Measurements from ENCODE around the gene GRIK4. TPM values are rescaled to one million over a fixed set of nuclear protein-coding genes. Genes with fewer than 3 reads are reported as not detected.

Gene GRIK4
- total RNA-seq, 1 donor from 2014 or later = under 0.01 TPM

DNA sequence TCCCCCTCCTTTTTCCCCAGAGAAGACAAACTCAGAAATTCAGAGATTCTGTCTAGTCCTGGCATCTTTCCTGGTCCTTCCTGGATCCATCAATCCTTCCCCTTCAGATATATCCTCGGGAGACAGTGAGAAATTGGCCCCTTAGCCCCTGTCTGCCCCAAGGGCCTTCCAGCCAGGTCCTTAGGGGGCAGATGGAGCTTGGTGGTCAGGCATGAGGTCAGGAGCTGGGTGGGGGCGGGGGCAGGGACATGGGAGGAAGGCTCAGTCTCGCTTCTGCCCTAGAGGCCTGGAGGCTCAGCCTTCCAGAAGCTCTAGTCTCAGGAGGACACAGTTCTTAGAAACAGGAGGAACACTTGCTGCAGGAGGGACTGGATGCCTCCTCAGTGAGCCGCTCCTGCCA lies 304.6 kb downstream of the GRIK4 start:
- DNase-seq = no peak

DNA sequence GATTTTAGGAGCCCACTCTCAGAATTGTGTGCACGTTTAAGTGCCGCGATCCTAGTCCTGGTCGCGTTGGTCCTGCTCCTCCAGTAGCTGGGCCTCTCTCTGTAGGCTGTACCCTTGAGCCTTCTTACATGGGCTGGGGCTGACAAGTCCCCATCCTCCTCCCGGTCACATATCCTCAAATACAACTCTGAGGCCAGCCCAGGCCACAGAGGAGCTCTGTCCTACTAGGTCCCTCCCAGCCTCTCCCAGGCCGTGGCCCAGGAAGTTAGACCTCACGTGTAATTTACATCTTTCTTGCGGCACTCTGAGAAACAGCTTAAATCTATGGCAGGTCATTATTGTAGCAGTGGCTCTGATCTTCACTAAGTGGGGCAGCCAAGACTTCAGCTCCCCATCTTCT lies 305.2 kb downstream of the GRIK4 start:
- no peak for DNase-seq

DNA sequence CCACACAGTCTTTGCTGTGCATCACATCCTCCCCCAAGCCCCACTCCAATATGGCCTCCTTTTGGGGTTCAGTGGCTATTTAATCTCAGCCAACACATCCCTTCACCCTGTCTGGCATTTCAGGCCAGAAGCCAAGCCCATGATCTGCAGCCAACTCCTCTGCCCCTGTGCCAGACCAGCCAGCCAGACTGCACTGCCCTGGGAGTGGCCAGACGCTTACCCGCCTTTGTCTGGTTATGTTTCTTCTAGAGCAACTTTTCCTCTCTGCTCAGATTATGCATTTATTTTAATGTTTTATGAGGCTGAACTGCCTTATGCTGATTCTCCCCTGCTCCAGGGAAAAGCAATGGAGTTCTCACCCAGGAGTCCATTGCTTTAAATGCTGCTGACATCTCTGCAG lies 305.6 kb downstream of the GRIK4 start:
- no peak for DNase-seq

DNA sequence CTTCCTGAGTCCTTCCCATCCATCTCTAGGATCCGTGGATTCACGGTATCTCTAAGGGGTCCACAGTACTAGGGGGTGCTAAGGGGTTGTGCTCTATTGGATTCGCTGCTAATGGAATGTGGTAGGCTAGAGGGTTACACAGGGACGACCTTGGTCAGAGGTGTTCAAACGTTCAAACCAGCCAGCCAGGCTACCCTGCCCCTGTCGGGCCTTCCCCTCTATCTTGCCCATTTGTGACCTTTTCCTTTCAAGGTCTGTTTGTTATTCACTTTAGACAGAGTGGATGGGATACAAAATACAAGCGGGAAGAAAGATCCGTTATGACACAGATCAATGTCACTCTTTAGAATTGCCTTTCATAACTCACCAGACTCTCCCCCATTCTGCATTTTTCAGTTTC lies 306.5 kb downstream of the GRIK4 start:
- DNase-seq = no peak

DNA sequence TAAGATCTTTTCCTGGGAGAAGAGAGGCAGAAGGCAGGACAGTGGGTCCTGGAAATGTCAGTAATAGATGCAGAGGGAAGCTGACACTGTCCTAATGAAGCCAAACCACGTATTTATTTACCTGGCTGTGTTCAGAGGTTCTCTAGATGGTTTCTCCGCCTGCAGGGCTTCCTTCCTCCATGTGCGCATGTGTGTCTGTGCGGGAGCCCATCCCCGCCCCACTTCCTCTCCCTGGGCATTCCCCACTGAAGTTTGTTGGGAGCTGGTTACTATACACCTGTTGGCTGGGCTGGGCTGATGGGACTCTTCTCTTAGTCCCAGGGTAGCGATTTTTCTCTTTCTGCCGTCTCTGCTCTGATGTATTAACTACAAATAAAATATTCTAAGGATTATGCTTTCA lies 307.5 kb downstream of the GRIK4 start:
- no peak for DNase-seq

DNA sequence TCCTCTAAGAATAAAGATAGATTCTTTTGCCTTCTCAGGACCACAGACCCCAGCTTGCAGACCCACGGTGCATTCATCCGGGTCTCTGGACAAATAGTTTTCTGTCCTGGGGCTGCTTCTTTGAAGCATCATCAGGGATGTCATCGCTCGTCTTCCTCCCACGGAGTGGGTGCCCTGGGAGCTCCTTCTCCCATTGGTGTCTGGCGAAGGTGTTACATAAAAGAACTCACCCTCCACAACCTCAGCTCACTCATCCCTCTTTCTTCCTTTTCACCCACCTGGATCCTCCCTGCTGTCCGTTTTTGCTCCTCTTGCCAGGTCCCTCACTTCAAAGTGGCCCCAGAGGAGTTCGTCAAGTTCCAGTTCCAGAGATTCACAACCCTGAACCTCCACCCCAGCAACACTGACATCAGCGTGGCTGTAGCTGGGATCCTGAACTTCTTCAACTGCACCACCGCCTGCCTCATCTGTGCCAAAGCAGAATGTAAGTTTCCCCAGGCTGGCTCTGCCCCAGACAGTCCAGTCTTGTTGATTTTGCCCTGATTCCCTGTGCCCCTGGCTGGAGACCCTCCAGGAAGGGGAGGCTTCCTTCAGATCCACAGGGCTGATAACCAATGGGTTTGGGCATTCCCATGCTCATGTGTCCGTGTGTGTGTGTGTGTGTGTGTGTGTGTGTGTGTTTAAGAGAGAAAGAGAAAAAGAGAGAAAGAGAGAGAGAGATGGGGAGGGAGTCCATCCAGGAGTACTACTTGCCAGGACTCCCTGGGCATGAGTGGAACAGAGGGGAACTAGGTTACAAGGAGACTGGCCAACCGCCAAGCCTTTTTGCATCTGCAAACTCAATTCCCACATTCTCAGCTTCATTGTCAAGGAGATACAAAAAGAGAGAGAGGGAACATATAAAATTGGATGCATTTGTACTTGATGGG lies 308.2 kb downstream of the GRIK4 start:
- DNase-seq = no peak

DNA sequence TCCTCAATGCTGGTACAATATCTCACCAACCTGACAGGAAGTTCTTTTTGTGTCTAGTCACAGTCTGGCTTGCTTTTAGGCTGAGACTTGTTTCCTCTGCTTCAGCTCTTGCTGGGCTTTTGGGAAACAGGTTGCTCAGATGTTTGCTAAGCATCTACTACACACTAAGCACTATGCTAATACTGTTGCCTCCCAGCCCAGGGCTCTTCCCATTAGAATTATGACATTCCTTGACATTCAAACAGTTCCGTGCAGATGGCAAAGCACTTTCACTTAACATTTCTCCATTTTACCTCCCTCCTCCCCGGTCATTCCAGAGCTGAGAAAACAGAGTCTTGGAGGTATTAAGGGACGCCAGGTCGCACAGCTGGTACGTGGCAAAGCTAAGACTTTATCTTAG lies 311.6 kb downstream of the GRIK4 start:
- no peak for DNase-seq

DNA sequence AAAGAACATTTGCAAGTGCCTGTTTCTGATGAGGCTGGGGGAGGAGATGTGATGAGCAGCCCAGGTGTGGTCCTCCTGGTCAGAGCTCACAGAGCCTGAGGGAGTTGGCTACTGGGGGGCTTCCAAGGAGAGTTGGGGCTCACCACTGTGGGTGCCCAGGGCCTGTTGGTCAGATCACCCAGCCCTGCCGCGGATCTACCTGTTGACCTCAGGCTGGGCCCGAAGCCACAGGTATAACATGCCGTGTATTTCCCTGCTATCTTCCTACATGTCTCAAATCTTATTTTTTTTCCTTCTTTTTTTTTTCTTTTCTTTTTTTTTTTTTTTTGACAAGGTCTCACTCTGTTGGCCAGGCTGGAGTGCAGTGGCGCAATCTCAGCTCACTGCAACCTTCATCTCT lies 312.7 kb downstream of the GRIK4 start:
- DNase-seq = no peak

DNA sequence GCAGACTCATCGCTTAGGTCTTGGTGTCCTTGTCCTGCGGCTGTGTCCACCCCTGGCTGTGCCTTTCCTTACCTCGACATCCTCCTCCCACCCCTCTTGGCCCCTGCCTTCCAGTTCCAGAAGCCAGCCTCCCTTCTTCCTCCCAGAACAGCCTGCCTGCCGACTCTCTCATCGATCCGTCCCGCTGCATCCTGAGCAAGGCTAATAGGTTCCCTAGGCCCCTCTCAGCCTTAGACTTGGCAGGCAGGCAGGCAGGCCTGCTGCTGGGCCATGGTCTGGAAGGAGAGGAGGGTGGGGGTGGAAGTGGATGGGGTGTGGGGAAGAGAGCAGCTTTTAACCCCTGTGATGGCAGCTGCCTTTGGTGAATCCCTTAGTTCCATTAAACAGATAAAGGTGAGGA lies 315.6 kb downstream of the GRIK4 start:
- no peak for DNase-seq

DNA sequence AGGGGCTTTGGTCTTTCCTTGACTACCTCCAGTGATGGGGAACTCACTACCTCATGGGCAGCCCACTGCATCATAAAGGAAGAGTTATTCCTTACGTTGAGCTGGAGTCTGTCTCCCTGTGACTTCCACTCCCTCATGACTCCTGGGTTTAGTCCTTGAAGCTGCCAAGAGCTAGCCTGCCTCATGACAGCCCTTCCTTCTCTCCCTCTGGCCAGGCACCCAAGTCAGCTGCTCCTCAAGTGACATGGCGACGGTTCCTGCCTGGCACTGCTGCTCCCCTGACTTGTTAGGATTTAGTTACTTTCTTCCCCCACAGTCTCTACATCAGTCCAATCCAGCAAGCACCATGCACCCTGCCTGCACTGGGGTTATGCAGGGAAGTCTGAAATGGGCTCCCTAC lies 316.3 kb downstream of the GRIK4 start:
- DNase-seq = no peak

DNA sequence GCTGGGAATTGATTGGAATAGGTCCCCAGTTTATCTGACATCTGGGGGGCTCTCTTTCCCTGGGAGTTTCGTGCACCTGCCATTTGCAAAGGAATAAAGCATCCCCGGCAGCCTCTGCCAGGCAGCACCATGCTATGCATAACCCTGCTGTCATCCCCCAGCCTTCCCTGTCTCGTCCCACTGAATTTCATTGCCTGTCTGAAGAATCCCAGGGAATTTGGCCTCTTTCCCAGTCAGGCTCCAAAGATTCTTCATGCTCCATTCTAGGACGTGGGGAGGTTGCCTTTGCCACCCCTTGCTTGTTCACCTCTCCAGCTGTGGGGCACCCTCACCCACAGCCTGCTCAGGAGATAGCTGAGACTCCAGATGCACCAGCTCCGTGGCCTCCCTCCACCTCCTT lies 317.3 kb downstream of the GRIK4 start:
- no peak for DNase-seq

DNA sequence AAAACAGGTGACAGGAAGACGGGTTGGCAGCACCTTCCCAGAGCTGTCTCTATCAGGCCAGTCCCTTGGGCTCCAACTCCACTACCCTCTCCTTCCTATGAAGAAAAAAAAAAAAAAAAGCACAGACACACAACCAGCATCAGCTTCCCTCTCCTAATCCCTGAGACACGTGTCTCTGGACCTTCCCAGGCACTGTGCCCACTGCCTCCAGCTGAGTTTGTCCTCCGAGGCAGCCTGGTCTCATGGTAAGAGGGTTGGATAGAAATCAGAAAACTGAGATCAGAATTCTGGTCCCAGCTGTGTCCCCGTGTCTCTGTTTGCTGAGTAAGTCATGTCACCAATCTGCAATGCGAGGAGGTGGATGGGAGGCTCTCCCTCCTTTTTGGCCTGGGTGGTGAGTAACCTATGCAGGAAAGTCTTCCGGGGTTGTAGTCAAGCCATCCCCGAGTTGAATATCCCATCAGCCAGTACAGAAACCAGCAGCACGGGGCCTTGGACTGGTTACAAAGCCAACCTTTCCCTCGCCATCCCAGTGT lies 318.6 kb downstream of the GRIK4 start:
- no peak for DNase-seq

DNA sequence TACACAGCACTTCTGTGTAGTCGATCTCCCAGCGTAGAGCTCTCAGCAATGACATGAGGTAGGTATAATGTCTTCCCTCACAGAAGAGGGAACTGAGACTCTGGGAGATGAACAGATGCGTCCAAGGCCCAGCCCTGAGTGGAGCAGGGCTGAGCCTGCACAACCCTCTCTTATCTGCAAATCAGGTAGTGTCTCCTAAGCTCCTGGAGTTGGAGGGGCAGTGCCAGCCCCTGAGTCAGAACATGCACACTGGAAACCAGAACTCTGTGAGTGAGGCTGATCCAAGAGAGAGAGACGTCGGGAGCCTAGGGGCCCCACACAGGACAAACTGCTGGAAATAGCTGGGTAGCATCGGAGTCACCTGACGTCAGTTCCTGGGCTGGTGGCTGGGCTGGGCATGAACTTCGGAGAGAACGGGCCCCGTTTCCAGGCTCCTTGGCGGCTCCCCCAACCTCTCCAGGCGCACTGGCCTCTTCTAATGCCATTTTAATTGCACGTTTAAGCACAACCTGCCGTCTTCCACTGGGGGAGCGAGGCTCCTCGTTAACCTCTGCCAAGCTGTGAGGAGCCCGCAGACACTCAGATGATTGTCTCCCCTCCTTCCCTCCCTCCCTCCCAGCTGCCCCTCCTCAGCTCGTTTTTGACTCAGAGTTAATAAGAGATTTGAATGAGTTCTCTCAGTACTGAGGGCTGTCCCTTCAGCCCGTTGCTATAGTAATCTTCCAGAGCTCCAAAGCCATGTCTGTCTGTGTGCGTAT lies 321.1 kb downstream of the GRIK4 start:
- DNase-seq = no peak

DNA sequence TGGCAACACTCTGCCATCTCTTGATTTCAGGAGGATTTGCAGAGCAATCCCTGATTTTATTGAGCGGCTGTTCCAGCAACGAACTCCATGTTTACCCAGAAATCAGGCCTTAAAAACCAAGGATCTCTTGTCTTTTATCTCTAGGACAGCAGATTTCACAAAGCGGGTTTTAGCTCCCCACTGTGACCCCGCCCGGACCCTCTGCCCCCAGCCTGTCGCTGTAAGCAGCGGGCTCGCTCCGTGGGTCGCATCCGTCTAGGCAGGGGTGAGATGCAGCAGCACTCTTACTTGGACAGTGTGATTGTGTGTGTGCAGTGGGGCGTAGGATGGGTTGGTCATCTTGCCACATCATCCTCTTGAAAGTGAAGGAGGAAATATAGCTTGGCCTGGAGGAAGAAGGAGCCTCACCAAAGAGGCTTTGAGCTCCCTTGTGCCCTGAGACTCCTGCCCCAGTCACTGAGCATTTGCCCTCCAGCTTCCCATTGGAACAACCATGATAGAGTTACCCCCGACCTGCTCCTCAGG lies 323.2 kb downstream of the GRIK4 start:
- no peak for DNase-seq

DNA sequence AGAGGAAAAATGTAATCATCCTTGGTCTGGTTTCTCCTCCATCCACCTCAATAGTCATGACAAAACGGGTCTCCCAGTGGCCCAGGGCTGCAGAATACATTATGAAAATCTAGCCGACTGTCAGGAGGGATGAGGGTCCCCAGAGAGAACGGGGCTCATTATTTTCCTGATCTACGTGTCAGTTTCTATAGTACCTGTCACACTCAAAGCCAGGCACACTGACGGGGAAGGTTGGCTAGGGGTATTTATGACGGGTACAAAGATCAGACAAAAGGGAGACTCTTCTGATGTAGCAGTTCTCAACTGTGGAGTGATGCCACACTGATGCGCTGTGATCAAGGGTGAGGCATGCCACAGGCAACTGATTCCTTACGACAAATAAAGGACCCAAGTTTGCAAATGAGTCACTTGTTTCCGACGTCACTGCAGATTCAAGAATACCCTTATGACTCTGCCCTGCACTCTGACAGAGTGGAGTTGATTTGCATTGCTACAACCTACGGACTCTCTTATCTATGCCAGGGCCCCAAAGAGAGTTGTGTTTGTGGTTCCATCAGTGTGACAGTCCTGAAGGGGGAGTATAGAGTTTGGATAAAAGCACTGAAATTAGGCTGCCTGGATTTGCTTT lies 324.2 kb downstream of the GRIK4 start:
- no peak for DNase-seq

DNA sequence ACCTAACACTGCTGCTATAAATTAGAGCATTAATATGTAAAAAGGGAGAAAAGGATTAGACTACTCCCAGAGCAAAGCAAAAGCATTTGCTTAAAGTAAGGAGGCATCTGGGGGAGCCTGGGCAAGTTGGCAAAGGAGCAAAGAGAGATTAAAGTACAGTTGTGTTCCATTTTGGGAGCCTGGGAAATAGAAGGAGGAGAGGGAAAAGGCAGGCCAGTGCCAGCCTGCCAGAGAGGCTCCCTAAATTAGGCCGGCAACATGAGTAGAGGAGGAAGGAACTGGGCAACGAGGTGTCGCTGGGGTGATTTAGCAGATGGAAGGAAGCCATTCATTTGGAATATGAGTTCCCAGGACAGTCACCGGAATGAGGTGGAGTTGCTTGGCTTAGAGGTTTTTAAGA lies 326.1 kb downstream of the GRIK4 start:
- no peak for DNase-seq

DNA sequence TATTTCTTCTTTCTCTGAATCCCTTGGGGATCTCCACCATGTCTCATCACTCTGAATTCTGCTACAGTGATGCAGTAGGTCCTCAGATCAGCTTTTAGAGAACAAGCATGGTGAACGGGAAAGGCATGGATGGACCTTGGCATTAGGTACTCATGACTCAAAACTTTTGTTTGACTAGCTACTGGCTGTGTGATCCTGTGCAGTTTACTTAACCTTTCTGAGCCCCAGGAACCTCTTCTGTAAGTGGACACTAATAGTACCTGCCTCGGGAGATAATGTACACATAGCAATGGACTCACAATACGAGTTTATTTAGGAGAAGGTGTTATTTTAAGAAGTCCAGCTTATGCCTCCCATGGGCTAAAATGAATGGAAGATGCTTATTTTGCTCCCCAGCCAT lies 327.7 kb downstream of the GRIK4 start:
- no peak for DNase-seq

DNA sequence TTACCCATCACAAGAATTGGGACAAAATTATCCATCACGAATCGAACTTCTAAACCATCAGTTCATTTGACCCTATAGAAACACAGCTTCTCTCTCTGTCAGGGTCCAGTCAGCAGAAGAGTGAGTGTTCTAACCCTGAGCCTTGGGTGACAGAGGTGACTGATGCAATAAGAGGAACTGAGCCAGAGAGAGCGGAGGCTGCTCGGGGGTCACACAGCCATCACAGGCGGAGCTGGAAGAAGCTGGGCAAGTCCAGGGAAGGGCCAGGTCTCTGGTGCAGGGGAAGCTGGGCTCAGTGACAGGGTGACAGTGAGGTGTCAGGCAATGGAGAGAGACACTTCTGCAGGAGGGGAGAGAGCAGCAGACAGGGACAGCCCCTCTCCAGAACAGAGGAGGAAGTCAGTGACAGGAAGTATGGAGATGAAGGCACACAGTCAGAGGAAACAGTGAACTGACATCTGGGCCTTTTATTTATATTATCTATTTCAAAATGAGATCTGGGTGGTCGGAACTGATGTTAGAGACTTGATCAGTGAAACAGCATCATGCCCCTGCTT lies 328.4 kb downstream of the GRIK4 start:
- no peak for DNase-seq

DNA sequence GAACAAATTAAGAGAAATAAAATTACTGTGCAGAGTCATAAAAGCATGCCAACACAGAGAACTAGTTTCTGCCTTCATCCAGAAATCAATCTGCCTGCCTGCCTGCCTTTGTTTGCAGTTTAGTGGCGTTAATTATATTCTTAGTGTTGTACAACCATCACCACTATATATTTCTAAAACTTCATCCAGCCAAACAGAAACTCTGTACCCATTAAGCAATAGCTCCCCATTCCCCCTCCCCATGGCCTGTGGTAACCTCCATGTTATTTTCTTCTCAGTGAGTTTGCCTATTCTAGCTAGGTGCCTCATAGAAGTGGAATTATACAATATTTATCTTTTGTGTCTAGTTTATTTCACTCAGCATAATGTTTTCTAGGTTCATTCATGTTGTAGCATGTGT lies 329.1 kb downstream of the GRIK4 start:
- no peak for DNase-seq

DNA sequence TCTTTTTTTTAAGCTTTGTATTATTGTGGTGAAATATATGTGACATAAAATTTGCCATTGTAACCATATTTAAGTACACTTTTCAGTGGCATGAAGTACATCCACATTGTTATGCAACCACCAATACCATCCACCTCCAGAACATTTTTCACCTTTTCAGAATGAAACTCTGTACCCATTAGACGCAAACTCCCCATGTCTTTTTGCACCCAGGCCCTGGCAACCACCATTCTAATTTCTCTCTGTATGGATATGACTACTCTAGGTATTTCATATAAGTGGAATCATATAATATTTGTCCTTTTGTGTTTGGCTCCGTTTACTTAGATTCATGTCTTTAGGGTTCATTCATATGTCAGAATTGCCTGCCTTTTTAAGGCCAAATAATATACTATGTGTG lies 329.5 kb downstream of the GRIK4 start:
- DNase-seq = no peak

DNA sequence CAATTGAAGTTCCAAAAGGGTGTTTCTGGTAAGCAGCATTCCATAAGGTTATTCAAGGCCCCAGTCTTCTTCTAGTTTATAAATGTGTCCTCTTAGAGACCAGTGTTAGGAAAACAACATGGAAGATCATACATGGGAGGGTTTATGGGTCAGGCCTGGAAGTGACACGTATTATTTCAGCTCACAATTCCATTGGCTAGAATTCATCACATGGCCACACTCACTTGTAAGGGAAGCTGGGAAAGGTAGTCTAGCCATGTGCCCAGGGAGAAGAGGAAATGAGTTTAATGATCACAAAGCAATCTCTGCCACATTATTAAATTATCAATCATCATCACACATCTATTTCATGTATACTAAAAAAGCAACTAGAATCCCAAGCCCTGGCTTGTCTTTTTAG lies 330.6 kb downstream of the GRIK4 start:
- no peak for DNase-seq

DNA sequence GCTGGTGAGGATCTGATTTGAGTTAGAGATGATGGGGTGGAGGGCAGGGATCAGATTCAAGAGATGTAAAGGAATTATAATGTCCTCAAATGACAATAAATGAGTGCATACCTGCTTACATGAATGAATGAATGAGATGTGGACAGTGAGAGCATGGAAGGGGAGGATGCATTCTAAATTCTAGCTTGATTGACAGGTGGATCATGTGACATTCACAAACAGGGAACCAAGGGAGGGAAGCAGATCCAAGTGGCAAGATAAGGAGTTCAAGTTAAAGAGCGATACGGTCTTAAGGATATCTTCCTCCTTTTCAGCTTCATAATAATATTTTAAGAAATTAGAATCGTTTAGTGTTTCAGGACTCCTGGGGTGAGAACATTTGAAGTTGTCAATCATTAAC lies 341.9 kb downstream of the GRIK4 start:
- no peak for DNase-seq

DNA sequence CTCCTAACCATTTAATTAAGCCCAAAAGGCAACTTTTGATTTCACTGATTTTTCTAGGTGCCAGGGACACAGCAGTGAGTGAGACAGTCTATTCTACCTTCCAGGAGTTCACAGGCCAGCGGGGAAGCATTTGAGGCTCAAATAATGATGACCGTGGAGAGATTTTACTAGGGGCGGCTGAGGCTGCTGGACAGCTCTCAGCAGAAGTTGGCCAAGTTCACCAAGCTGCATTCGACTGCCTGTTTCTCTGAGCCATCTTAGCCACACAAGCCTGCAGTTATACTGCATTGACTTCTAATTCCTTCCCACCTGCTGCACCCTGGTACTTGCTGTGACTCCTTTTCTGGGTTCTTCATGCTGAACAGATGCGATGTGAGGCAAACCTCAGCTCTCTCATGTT lies 343.4 kb downstream of the GRIK4 start:
- DNase-seq = no peak
